Muscle of back (tissue), 11 donors: ENCODE results near the gene ZBTB16. TPM values are rescaled to one million over a fixed set of nuclear protein-coding genes. Genes with fewer than 3 reads are reported as not detected.
"Not testable (repeated sequence)": the region's sequence is repeated elsewhere in the genome, so short reads cannot be mapped to it uniquely, and the experiment has no call there.

ENCODE experiments used
- DNase-seq, 3 donors: peaks; one replicate each; pipeline versions ENCODE4 v3.0.0 to v3.0.0-alpha.2; 2013
- polyA plus RNA-seq, 10 donors: library from polyadenylated mRNA; unstranded; fragments of 120-200 nt; gene quantifications; one replicate each; pipeline ENCODE4 v1.2.1, GENCODE V29; 2013; ENCODE audit not compliant: insufficient read length in 10 of 10

The ZBTB16 gene
- polyA plus RNA-seq, 10 donors = 3.2 to 10.1 (median 5.9) TPM

DNA sequence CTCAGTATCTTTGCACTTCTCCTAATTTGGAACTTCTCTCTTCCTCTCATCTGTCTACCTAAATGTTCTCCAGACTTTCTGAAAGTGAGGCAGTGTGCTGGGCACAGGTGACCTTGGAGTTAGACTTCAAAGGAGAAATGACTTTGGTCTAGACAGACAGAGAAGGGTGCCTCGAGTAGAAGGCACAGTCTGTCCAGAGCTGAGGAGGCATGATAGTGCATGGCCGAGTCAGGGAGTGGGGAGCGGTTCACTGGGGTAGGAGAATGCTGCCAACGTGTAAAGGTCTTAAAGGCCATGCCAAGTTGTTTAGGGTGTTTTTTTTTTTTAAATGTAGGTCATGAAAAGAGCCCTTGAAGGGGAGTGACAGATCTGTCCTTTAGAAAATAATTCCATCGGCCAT, 17.3 kb upstream of the ZBTB16 start:
- no peak for DNase-seq

DNA sequence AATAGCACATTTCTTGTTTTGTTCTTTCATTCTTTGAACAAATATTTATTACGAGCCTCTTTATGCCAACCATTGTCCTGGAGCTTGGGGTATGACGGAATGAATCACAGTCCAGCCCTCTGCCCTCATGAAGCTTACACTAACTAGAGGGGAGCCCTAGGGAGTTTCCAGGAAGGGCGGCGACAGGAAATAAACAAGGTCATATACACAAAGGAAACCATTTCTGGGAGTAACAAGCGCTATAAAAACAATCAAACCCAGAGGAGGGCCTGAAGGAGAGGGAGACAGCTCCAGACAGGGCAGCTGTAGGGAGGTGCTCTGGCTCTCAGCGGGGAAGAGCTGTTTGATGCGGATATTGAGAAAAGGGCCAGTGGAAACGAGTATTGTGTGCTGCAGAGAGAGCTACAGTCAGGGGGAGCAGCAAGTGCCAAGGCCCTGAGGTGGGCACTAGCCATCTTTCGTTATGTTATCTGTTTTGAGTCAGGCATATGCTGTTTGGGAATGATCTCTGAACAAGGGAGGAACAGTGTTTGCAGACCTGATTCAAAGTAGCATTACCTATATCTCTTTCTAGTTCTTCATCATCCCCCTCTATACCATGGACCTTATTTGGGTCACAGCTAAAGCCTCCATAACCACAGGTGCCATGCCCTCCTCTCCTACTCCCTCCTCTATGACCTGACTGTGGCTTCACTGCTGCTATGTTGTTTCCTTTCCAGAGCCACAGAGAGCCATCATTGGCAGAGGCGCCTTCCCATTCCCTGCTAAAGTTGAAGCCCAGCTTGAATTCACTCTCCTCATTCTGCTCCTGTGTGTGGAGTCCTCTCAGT, 15.3 kb upstream of the ZBTB16 start:
- DNase-seq = no peak

DNA sequence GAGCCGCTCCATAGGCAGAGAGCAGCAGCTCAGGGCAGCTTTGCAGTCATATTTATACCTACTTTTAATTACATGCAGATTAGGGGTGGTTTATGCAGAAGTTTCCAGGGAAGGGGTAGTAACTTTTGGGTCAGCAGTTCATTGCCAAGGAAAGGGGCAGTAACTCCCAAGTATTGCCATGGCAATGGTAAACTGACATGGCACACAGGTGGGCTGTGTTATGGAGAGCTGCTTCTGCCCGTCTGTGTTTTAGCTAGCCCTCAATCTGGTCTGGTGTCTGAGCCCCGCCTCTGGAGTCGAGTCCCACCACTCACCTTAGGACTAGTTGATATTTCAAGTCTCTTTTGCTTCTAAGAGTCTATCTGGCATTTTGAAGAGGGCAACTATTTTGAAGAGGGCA, 12.2 kb upstream of the ZBTB16 start:
- DNase-seq = no peak

DNA sequence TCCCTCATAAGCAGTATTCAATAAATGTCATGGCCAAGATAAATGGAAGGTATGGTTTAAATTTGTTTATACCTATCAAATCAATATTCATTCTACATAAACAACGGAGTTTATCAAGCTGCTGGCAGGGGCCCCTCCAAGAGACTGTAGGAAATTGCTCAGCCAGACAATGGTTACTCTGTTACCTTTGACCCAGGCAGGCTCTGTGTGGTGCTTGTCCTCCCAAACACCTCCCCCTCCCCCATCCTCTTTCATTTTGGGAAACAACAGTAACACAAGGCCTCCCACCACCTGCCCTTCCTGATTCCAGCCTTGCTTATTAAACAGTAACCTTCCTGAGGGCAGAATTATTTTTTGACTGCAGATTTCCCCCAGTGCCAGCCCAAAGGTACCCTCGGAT, 10.5 kb upstream of the ZBTB16 start:
- no peak for DNase-seq

DNA sequence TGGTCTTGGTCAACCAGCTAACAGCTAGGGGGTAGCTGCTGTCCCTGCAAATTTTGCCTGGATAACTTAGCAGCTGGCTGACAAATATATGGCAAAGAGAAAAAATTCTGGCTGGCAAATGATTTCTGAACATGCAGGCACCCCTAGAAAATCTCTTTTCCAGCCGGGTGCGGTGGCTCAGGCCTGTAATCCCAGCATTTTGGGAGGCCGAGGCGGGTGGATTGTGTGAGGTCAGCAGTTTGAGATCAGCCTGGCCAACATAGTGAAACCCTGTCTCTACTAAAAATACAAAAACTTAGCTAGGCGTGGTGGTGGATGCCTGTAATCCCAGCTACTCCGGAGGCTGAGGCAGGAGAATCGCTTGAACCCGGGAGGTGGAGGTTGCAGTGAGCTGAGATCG, 9.7 kb upstream of the ZBTB16 start:
- not testable (repeated sequence) for DNase-seq

DNA sequence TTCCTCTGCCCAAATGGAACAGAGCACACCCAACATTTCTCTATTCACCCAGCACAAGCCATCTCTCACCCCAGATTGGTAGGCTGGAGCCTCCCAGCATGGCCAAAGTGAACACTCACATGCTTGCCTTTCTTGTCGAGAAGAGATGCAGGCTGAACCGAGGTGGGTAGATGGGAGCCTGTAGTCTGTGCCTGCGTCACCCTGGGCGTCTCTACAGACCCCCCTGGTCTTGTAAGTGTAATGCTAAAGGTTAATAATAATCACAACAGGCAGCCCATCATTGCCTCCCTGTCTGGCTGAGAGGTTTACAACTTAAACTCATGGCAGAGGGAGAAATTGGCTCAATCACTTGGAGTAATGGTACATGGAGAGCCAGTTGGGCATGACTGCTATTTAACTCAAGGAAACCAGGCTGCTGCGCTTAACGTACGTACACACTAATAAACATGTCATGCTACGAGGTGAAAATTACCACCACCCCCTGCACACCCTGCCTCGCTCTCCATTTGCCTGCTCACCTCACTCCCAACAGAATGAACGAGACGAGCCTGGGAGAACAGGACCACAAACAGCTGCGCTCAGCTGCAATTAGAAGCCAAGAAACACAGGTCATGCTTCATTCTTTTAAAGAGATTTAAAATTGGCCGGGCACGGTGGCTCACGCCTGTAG, 9.1 kb upstream of the ZBTB16 start:
- no peak for DNase-seq

DNA sequence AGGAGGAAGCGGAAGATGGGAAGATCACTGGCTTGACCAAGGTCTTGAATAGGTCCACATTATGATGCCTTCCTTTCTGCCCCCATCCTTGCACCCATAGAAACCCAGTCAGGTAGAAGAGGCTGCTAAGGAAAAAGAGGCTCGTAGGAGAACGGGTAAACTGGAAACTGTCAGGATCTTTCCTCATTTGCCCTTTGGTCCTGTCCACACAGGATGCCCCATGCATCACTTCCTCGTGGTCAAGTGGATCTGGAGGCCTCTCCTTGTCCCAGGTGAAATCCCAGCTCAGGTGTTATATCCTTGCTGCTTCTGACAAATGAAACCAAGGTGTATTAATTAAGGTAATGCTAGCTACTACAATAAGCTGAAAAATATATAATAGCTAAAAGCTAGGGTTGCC, 8.0 kb upstream of the ZBTB16 start:
- DNase-seq = no peak

DNA sequence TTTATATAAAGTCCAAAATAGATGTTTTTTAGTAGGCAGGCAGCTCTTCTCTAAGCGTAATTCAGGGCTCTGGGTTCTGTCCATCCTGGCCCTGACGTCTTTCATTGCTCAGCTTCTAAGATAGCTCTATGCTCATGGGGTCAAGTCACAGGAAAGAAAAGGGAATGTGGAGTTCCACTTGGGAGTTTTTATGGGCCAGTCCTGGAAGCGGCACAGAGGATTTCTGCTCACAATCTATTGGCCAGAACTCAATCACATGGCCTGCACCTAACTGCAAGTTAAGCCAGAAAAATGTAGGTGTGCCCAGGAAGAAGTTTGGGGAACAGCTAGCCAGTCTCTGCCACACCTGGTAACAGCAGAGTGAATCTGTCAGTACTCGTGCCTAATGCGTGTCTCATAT, 7.4 kb upstream of the ZBTB16 start:
- no peak for DNase-seq

DNA sequence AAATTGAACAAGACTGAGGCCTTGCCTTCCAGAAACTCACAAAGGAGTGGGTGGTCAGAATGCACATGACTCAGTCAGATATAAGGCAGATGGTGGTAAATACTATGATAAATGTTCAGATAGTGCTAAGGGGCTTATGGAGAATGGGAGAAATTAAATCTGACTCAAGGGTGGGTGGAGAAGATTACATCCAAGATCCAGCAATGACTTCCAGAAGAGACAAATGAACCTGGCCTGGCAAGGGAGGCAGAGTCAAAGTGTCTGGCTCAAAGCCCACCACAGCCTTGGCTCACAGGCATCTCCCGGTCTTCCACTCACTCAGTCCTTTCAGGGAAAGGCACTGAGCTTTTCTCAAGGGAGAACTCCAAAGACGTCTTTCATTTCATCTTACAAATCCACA, 6.1 kb upstream of the ZBTB16 start:
- DNase-seq = no peak

DNA sequence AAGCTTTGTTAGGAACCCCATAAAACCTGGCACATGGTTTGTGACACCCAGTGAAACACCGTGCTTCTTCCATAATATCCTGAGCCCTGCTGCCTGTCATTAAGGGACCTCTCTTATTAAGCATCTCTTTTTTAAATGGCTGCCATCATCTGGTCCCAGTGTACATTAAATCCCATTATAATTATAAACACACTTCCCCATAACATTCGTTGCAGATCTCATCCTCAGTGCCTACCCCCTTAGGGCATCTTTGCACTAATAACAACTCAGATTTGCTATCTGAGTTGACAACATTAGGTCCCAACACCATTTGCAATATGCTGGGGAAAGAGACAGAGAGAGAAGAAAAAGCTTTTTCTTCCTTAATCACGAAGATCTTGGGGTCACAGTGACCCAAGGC, 4.7 kb upstream of the ZBTB16 start:
- no peak for DNase-seq

DNA sequence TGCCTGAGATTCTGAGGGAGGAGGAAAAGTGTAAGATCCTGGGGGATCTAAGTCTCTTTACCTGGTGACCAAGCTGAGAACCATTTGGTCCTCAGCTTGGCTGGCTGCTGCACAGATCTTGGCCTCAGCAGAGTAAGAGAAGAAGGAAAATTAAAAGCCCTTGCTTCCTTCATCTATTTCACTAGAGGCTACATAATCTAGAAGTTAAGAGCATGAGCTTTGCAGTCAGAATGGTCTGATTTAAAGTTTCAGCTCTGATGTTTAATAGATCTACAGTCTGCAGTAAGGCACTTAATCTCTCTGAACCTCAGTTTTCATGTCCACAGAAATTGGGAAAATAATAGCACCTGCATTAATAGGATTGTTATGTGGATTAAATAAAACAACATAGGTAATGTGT, 3.1 kb upstream of the ZBTB16 start:
- DNase-seq = no peak

DNA sequence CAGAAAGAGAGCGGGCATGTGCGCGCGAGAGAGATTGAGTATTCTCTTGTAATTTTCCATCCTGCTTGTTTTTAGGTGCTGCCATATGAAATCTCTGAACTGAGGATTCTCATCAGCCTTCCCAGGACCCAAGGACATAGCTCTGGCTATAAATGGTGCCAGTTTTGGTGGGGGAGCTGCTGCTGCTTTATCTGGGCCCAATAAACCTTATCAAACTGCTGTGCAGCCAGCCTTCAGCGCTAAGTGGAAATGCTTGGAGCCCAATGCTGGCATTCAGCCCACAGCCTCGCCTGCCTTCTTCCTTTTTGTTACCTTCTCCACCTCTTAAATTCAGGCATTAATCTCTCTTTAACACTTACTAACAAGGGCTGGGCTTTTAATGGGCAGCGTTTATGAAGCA, 2.4 kb upstream of the ZBTB16 start:
- DNase-seq = no peak

DNA sequence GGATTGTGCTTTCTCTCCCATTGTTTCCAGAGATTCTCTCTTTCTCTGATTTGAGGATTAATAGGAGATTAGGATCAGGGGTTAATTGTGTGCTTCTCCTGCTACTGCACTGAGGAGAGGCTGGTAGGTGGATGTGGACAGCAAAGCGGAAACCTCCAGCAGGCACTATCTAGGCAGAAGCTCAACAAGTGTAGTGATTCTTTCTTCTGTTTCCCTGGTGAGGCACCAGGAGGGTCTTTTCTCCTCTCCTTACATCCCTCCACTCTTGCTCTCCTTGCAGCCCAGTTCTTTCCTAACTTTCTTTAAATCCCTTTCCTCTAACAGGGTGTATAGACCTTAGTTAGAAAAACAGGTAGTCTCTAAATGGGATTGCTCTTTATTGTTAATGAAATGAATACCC, 1.9 kb upstream of the ZBTB16 start:
- no peak for DNase-seq

DNA sequence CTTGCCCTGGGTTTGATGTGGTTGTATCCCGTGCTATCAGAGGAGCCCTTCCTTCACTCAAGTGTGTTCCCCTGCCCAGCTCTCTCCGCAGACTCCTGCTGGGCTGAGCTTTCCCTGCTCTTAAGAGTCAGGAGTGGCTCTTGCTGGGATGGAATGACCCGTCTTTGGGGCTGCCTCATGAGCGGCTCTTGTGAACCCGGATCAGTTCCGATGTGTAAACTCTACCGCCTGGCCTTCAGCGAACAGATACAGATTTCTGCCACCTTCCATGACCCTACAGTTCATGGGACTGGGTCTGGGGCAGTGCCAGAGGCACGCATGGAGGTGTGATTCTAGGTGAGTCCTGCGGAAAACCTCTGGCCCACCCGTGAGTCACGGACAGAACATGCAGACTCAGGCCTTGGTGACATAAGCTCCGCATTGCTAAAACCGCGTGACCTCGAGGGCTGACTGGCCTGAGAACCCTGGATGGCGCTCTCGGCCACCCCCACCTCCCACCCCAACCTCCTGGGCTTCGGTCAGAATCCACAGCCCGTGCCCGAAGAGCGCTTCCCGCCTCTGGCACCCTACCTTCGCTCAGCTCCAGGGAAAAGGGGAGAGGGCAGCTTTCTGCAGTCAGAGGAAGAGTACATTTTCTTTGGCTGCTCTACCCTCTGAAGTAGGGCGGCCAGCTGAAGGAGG, 1.3 kb upstream of the ZBTB16 start:
- no peak for DNase-seq

DNA sequence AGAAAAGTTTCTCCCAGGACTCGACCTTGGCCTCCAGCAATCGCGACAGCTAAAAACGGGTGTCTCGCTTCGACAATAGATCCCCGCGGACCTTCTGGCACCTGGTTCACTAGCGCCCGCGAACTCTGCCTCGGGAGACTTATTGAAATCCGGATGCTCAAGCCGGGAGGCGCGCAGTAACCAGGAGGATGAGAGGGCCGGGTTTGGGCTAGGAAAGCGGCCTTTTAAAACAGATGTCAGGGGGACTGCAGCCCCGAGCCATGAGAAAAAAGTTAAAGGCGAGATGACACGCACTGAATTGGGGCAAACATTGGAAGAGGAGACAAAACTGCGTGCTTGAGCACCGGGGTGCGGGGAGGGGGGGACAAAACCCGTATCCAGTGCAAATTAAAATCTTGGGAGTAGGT, 637 bp upstream of the ZBTB16 start:
- DNase-seq = no peak

DNA sequence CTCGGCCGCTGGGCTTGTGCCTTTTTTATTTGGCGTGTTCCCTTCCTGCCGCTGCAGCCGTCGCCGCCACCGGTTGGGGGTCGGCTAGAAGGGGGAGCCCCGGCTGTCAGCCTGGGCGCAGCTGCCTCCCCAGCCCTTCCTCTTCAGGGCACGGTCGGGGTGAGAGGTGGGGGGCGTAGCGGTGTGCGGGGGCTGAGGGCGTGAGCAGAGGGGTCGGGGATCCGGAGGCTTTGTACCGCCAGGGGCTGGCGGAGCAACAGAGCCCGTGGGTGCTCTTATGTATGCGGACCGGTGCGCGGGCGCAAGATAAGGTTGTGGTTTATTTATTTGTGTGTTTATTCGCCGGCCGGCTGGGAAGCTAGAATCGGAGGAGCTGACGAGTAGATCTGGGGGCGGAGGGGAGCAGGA, 477 bp downstream of the ZBTB16 start:
- DNase-seq = peak in 1 of 3 donors; percentile 88

DNA sequence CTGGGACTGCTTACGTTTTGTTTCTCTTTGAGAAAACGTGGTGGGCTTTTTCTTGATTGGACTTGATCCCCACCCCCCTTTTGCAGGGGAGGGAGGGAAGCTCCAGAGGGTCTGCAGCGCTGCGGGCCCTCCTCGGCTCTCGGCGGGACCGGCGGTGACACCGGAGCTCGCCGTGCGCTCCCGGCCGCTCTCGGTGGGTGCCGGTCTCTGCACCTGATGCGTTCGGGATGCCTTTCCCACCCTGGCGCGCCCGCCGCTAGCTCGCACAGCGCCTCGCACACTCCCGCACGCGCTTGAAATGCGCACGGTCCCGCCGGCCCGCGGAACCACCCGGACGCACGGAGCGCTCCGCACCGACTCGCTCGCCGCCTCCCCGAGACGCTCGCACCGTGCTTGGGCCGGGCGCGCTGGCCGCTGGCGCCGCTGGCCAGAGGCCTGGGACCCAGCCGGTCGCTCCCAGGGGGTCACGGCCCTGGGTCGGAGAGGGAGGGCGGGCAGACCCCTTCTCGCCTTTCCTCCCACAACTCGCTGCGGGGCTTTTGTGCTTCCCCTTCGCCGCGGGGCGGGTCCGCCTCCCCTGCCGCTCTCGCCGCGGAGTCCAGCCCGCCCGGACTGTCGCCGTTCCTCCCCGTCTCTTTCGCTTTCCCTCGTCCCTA, 1.0 kb downstream of the ZBTB16 start:
- DNase-seq = peak in 2 of 3 donors; percentile 58 to 88

DNA sequence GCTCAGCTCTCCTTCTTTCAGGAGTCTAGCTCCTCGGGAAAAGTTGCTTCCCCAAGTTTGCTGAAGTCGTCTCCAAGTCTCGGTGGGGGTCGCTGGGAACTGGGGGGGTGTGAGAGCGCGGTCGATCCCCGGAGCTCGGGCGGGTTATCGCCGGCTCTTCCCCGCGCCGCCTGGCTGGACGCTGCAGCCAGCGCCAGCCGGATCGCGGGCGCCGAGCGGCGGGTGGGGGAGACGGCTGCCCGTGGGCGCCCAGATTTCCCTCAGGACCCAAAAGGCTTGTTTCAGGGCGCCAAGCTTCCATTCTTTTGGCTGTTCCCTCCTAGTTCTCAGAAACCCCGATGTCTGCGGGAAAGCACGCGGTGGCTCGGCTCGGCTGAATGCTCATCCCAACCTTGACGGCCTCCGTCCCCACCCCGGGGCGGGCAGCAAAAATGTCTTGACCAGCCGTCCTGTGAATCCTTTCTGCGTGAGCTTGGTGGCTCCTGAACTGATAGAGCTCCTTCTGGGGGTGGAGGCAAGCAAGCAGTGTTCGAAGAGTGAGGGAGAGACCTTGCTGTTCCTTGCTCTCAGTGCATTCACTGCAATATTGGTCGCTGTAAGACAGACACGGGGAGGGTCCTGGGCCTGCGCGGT, 1.7 kb downstream of the ZBTB16 start:
- peak in 2 of 3 donors; percentile 47 to 83 for DNase-seq

DNA sequence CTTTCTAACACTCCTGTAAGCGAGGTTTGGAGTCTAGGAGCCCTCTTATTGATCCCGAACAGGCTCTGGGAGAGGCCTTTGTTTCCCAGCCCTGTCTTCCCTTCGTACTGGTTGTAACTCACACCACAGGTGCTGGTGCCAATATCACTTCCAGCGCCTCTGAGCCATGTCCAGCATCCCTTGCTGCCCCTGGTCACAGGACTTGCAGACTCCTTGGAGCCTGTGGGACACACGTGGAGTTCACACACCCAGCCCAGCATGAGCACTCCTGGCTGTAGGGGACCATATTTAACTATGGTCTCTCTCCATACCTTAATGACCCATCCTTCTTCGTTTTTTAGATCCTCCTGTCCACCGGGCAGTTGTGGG, 2.2 kb downstream of the ZBTB16 start:
- DNase-seq = no peak

DNA sequence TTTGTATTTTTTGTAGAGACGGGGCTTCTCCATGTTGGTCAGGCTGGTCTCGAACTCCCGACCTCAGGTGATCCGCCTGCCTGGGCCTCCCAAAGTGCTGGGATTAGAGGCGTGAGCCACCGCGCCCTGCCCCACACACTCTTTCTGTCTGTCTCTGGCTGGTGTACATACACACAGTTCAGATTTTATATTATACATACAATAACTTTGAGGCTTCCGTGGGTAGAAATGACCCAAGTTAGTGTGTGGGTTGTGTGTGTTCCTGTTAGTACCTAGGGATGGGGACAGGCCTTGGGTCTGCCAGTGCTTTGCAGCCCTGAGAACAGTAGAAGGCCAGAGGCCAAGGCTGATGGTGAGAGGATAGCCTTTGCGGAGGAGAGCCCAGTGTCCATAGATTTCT, 2.8 kb downstream of the ZBTB16 start:
- no peak for DNase-seq

DNA sequence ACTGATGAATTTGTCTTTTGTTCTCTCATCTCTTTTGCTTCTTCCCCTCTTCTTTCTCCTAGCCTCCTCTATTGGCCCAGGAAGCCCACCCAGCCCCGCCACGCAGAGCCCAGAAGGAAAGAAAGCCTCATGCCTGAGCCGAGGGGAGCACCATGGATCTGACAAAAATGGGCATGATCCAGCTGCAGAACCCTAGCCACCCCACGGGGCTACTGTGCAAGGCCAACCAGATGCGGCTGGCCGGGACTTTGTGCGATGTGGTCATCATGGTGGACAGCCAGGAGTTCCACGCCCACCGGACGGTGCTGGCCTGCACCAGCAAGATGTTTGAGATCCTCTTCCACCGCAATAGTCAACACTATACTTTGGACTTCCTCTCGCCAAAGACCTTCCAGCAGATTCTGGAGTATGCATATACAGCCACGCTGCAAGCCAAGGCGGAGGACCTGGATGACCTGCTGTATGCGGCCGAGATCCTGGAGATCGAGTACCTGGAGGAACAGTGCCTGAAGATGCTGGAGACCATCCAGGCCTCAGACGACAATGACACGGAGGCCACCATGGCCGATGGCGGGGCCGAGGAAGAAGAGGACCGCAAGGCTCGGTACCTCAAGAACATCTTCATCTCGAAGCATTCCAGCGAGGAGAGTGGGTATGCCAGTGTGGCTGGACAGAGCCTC, 3.8 kb downstream of the ZBTB16 start:
- no peak for DNase-seq

DNA sequence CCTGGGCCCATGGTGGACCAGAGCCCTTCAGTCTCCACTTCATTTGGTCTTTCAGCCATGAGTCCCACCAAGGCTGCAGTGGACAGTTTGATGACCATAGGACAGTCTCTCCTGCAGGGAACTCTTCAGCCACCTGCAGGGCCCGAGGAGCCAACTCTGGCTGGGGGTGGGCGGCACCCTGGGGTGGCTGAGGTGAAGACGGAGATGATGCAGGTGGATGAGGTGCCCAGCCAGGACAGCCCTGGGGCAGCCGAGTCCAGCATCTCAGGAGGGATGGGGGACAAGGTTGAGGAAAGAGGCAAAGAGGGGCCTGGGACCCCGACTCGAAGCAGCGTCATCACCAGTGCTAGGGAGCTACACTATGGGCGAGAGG, 4.3 kb downstream of the ZBTB16 start:
- no peak for DNase-seq
